NCI-H446 (cell line): Measurements from ENCODE around the gene KCNN3.

ENCODE experiments used
- DNase-seq, 2 experiments: peaks; one replicate each; lab custom pipeline; 2025; lab: John Stamatoyannopoulos, UW

Gene KCNN3

DNA sequence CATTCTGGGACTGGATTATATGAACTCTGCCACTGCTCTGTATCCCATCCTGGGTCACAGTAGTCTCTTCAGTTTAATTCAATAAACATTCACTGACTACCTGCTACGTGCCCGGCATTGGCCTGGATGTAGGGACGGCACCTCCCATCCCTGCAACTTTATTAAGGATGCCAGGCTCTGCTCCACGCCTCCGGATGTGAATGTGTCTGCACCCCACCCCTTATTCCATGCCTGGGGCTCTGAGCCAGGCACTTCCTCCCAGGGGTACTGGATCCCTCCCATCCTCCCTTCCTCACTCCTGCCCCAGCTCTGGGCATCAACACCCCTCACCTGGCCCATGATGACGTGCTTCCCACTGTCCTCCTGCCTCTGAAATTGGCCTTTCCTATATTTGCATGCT is 53.7 kb downstream of the KCNN3 start:
- no peak for DNase-seq

GRCh38 chr1:154813846-154814505 is 56.1 kb downstream of the KCNN3 start:
- no peak for DNase-seq

- DNase-seq, result no peak
These were observed 56.7 kb downstream of the KCNN3 start for GRCh38 chr1:154813300-154813816.

DNA sequence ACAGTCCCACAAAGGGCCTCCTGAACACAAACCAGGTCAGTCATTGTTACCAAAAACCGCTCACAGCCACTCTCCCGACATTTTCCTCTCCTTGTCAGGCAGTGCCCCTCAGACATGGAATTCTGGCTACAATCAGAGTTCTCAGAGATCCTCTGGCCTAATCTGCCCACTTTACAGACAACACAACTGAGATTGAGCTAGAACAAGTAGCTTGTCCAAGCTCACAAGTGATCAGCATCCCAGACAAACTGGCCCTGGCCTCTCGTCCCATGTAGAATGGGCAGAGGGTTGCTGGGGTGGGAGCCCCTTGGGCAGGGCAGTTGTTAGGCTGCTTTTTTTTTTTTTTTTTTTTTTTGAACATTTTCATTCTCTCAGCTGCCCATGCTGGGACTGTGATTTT is 57.2 kb downstream of the KCNN3 start:
- no peak for DNase-seq

DNA sequence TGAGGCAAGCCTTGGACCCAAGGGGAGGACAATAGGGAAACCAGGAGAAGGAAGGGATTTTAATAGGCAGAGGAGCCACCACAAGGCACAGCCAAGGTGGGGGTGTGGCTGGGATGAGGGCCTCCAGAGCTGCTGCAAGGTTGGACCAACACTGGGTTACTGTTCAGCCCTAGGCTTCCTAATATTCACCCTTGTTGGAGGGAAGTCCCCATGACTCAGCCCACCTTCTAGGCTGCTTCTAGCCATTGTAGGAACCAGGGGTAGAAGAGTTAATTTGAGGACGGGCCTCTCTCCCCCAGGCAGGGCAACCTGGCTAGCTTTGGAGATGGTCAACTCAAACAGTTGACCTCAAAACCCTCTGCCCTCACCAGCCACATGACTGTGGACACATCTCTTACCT is 59.5 kb downstream of the KCNN3 start:
- DNase-seq, result no peak

DNA sequence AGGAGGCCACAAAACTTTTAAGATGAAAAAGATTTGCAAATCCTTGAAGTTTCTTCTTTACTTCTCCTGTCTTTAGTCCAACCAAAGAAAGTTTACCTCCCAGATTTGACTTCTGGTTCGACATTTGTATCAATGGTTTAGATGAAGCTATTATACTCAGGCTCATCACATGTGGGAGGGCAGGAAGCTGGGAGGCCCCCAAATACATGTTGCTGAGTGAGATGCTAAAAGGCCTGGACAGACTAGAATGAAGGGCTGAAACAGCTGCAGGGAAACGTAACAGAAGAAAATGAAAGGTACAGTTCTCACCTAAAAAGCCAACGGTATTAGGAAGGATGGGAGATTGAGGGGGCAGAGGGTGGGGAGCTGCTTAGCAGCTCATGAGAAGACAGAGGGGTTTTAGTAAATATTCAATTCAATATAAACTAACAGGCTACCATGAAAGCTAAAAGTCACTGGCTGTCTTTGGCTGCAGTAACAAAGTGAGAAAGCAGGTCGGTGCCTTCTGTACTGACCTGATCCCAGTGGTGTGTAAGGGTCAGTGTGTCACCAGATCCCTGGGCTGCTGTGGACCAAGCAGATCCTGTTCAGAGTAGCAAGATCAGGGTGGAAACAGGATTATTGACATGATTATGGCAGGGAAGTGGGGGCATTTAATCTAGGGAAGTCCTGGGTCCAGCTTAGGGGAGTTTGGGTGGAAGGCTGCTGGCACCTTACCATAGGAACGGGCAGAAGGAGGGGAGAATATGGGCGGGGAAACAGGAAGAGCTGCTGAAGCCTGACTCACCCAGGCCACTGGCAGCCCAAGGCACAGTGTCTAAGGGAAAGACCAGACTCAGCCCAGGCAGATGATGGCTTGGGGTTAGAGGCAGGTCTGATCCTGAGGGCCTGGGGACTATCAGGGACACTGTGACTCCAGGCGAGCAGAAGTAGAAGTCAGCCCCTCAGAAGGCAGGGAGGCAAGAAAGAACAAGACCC is 60.4 kb downstream of the KCNN3 start:
- DNase-seq, result no peak

DNA sequence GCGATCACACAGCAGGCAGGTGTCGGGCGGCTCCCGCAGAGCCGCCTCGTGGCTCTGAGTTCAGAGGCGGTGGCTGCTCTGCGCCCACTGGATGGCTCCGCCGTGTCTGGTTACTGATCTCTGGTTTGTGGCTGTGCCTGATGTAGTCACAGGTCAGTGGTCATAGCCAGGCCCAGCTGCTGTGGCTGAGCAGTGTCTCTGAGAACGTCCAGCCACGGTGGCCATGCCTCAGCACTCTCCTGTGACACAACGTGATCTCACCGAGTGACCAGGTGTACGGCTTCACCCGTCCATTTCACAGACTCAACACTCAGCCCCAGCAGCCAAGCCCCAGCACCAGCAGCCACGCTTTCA is 61.2 kb downstream of the KCNN3 start:
- no peak for DNase-seq

DNA sequence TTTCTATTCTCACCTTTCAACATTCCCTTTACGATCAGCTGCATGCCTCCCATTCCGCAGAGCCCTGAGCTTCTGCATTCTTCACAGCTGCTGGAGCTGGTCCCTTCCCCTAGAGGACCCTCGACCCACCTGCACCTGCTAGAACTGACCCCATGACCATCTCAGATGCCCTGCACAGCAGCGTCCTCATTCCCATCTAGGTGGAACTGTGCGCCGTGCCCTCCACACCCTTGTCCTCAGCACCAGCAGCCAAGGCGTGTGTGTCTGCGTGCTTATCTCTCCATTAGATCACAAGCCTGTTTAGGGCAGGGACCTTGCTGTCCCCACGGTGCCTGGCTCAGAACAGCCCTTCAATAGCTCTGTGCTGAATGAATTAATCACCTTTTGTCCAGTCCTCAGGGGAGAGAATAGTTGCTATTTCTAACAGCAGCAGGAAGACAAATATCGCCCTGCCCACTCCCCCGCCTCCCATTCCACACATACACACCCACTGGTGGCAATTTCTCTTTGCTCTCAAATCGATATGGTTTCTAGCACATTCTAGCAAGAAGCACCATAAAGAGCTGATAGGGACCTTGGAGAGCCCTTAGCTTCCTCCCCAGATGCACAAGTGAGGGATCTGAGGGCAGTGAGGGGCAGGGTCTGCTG is 61.7 kb downstream of the KCNN3 start:
- no peak for DNase-seq

DNA sequence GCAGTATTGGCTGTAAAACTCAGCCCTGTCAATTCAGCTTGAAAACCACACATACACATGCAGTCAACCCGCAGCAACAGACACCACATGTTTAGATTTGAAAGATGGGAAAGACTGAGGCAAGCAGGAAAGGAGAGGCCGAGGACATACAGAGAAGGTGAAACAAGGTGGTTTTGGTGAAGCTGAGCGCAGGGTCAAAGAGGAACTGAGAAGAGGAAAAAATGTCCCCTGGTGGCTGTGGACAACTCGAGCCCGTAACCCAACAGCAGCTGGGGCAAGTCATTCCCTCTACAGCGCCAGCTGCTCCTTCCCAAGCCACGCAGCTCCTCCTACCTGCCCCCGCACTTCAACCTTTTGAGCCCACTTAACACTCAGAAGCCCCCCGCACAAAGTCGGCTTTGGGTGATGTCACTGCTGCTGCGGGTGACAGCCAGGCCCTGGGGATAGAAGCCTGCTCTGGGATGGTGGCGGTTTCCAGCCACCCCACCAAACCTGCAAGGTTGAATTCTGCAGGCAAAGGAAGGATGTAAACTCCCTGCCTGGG is 63.0 kb downstream of the KCNN3 start:
- DNase-seq, result no peak

DNA sequence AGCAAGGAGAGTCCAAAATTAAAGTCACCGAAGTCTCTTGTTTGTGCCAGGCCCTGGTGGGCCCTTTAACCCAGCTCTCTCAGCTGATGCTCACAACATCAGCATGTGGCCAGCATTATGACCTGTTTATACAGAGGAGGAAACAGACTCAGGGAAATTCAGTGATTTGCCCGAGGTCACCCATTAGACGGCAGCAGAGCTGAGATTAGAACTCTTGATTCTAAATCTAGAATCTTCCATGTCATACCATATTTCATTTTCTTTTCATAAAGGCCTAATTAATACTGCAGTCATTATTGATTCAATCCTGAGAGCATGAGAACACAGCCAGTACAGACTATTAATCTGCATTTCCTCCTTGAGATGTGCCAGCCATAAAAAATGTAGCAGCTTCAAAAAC is 63.7 kb downstream of the KCNN3 start:
- DNase-seq, result no peak

DNA sequence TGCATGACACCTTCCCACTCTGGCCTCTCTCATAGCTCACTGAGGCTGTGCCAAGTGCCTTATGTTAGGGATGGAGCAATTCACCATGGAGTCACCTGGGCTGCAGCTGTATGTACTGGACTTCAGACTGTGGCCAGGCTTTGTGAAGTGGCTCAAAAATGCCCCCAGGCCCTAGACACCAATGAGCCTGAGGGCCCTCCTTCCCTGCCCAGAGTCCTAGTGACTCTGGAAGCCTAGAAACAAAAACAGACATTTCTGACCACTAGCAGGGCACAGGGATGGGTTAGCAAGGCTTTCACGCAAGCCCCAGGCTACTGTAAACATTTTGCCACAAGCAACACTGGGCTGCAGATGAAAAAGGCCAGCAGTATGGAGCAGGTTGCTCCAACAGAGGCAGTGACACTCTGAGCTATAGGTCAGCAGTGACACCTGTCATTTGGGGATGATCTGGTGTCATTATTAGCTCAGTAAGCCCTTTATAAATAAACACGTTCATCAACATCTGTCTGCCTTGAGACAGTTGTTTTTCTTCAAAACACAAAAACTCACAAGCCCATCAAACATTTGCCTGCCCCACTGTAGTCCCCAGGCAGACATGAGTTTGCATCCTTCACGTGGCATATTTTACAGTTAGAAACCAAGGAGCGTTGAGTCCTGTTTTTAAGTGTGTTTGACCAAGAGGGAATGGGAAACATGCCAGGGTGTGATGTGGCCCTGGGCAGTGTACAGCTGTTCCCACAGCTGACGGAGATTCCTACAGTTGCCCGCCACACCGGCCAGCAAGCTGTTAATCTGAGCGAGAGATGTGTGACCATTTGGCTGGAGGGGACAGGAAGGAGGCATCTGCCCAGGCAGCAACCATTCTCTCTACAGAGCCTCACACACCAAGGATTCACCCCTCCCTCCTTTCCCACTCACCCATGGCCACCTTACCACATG is 66.8 kb downstream of the KCNN3 start:
- DNase-seq, result no peak

DNA sequence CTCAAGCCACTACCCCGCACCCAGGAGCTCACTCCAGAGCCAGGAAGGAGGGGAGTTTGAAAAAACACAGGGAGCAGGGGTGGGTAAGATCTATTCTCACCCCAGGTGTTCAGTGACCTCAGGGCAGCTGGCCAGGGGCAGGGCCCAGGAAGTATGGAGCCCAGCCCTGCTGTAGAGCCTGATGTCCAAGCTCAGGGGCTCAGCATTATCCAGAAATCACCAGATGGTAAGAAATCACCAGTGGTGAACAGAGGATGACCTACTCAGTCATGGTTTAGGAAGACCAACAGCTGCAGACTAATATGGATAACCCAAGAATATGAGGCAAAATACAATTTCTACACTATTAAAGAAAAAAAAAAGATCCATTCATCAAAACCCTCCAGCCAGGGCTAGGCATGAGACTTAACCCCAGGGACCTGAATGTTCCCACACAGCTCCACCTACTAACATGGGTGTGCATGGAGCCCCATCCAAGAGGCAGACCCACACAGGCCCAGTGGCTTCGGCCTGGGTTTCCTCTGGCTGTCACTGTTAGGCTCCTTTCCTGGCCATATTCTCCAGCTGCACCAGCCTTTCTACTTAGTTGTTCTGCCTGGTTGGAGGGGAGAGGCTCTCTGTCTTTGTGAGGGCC is 67.6 kb downstream of the KCNN3 start:
- DNase-seq, result no peak

GRCh38 chr1:154801234-154802011 is 68.7 kb downstream of the KCNN3 start:
- no peak for DNase-seq

GRCh38 chr1:154799188-154799587 is 70.9 kb downstream of the KCNN3 start:
- no peak for DNase-seq

DNA sequence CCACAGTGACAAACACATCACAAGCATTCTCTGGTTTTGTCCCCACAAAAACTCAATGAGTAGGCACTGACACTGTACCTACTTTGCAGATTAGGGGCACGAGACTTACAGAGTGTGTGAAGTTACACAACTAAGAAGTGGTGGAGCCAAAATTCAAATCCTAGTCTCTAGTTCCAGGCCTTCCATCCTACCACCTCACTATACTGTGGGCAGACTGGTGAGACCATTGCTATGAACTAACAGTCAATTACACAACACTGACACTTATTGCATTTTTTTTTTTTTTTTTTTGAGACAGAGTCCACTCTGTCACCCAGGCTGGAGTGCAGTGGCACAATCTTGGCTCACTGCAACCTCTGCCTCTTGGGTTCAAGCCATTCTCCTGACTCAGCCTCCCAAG is 71.4 kb downstream of the KCNN3 start:
- DNase-seq, result no peak

GRCh38 chr1:154797175-154797574 is 72.9 kb downstream of the KCNN3 start:
- no peak for DNase-seq

GRCh38 chr1:154796303-154796892 is 73.7 kb downstream of the KCNN3 start:
- DNase-seq, result no peak

- no peak for DNase-seq
These were observed 75.5 kb downstream of the KCNN3 start for GRCh38 chr1:154794608-154795007.

DNA sequence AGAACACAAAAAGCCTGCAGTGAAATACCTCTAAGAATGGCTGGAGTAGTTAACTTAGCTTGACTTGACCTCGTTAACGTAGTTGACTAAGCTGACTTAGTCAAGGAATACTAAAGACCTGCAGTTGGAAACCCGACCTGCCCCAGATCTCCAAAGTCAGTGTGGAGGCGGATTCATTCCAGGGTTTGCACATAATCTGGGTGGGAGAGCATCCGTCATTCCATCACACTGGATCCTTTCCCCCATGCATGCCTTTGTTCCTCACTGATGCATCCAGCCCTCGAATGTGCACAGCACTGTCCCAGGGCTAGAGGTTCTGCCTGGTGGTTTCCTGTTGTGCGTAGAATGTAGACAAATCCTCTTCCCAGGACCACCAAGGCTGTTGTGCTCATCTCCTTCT is 76.4 kb downstream of the KCNN3 start:
- DNase-seq, result no peak

DNA sequence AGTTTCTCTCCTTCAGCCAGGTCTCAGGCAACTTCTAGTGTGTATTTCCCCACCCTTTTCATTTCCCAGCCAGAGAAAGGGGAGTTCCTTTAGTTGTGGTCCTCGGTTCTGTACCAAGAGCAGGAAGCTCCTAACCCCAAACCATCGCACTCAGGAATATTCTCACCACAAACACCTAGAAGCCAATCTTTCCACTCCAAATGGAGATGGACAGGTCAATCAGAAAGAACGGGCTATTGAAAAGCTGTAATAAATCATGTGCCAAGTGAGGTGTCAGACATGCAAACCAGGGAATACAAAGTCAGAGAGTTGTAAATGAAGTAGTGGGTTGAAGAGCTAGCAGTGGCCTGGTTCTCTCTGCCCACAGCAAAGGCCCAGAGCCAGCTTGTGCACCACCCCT is 77.2 kb downstream of the KCNN3 start:
- DNase-seq, result no peak
